Measurements from ENCODE around the gene EMX1. TPM values are rescaled to one million over a fixed set of nuclear protein-coding genes. Genes with fewer than 3 reads are reported as not detected.

The EMX1 gene
- polyA plus RNA-seq, 1 experiment = not detected

DNA sequence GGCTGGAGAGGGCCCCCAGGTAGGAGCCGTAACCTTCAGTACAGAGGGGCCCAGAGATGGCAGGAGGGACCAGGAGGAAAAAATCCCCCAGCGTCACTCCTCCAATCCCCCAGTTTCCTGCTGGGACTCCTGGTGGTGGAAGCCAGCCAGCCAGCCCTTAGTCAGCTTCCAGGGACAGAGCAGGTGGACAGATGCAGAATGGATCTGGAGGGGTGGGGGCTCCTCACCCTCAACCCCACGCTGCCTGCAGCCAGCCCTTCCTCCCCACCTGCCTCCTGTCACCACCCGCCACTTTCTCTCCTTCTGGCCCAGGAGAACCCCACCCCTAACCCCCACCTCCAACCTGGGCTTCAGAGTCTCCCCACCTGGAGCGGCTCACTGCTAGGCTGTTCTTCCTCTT is 21.1 kb downstream of the EMX1 start:
- CTCF ChIA-PET = interaction anchor here (1.5 to 4.1 kb wide), 2 partner anchors 35 to 45 kb away, joined by 3 to 17 read pairs; no protein-coding TSS in a partner anchor
- no peak for DNase-seq (ENCODE audit: low read depth, low spot score)
- Histone ChIP-seq H3K9me3 (ENCODE audit: control insufficient read depth, insufficient read depth, low read length) (no peaks in the 10 kb centered on the region; the same call in 1 of the 2 replicates), H3K27me3 (ENCODE audit: control insufficient read depth, insufficient read depth, low read length) (no peaks in the 10 kb centered on the region), H3K27ac (ENCODE audit: low read depth, low read length) (no peak overlapping the region), H3K4me3 (ENCODE audit: low read depth, low read length) (no peak overlapping the region)
- POLR2A ChIA-PET = no interaction called here
- TF ChIP-seq, protein P1, sequence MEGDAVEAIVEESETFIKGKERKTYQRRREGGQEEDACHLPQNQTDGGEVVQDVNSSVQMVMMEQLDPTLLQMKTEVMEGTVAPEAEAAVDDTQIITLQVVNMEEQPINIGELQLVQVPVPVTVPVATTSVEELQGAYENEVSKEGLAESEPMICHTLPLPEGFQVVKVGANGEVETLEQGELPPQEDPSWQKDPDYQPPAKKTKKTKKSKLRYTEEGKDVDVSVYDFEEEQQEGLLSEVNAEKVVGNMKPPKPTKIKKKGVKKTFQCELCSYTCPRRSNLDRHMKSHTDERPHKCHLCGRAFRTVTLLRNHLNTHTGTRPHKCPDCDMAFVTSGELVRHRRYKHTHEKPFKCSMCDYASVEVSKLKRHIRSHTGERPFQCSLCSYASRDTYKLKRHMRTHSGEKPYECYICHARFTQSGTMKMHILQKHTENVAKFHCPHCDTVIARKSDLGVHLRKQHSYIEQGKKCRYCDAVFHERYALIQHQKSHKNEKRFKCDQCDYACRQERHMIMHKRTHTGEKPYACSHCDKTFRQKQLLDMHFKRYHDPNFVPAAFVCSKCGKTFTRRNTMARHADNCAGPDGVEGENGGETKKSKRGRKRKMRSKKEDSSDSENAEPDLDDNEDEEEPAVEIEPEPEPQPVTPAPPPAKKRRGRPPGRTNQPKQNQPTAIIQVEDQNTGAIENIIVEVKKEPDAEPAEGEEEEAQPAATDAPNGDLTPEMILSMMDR (IDR thresholded peaks at IDR 0.05; ENCODE audit: low read depth, low read length) = no peak

DNA sequence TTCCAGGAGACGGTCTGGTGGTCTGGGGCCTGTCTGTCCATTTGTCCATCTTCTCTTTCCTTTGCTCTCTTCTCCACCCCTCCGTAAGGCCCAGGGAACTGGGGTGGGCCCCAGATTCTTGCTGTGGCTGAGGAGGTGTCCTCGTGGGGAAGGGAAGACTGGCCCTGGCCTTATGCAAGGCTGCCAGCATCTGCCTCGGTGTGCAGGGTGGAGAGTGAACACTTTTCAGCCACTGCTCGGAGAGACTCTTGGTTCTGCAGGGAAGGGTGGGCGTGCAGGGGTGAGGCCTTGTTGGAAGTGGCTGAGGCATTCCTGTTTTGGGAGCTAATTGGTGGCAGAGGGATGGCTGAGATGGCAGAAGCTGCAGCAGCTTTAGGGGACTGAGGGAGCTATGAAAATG is 23.0 kb downstream of the EMX1 start:
- H3K27me3 ChIP-seq (ENCODE audit: control insufficient read depth, insufficient read depth, low read length) = no peaks in the 10 kb centered on the region
- ChIA-PET CTCF (interaction anchor here (0.7 to 4.1 kb wide), 4 partner anchors 34 to 273 kb away, joined by 3 to 17 read pairs (median 3); no protein-coding TSS in a partner anchor), POLR2A (no interaction called here)
- TF ChIP-seq, protein P1 (IDR thresholded peaks at IDR 0.05; ENCODE audit: low read depth, low read length) = no peak
- H3K9me3 ChIP-seq (ENCODE audit: control insufficient read depth, insufficient read depth, low read length) = no peaks in the 10 kb centered on the region; the same call in 1 of the 2 replicates
- H3K4me3 ChIP-seq (ENCODE audit: low read depth, low read length) = no peak overlapping the region
- DNase-seq (ENCODE audit: low read depth, low spot score) = no peak
- peak overlapping the region; percentile 57 for H3K27ac ChIP-seq (ENCODE audit: low read depth, low read length)

DNA sequence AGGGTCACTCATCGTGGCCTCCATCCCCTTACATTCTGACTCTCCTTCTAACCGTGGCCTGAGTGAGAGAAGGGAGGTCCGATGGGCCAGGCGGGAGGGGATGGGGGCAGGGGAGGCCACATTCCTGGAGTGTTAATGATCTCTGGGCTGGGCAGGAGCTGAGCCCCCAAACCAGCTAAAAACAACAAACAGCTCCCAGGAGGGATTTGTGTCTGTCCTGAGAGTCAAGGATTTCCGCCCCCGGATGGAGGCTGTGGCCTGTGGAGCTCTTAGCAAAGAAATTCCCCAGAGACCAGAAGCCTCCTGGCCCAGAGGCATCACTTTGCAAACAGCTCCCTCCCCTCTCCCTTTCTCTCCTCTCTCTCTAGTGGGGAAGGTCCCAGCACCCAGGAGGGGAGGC is 23.5 kb downstream of the EMX1 start:
- Histone ChIP-seq H3K27ac (ENCODE audit: low read depth, low read length) (peak overlapping the region; percentile 57), H3K4me3 (ENCODE audit: low read depth, low read length) (no peak overlapping the region), H3K9me3 (ENCODE audit: control insufficient read depth, insufficient read depth, low read length) (no peaks in the 10 kb centered on the region; the same call in 1 of the 2 replicates), H3K27me3 (ENCODE audit: control insufficient read depth, insufficient read depth, low read length) (no peaks in the 10 kb centered on the region)
- CTCF ChIA-PET = interaction anchor here (0.7 to 4.1 kb wide), 4 partner anchors 33 to 272 kb away, joined by 3 to 17 read pairs (median 3); no protein-coding TSS in a partner anchor
- TF ChIP-seq, protein P1 (IDR thresholded peaks at IDR 0.05; ENCODE audit: low read depth, low read length) = no peak
- peak; percentile 47 for DNase-seq (ENCODE audit: low read depth, low spot score)
- POLR2A ChIA-PET = no interaction called here

DNA sequence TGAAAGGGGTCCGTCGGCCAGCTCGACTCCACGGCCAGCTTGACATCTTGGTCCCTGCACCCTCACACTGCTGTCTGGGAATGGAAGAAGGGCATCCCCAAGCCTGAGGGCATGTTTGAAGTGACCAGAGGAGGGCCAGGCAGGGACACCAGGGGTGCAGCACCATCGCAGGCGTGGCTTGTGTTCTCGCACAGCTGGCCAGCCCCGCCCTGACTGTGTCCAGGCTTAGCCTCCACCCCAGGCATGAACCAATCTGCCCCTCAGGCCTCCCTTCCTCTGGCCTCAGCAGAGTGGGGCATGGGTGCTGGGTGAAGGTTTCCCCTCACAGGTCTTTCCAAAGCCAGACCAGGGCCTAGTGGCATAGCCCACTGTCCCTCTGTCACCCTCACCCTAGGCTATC is 25.0 kb downstream of the EMX1 start:
- Histone ChIP-seq H3K27ac (ENCODE audit: low read depth, low read length) (no peak overlapping the region), H3K9me3 (ENCODE audit: control insufficient read depth, insufficient read depth, low read length) (no peaks in the 10 kb centered on the region; the same call in 1 of the 2 replicates), H3K27me3 (ENCODE audit: control insufficient read depth, insufficient read depth, low read length) (no peaks in the 10 kb centered on the region), H3K4me3 (ENCODE audit: low read depth, low read length) (no peak overlapping the region)
- no peak for DNase-seq (ENCODE audit: low read depth, low spot score)
- CTCF ChIA-PET = interaction anchor here (1.0 kb wide), 2 partner anchors 32 to 49 kb away, joined by 4 read pairs; no protein-coding TSS in a partner anchor
- TF ChIP-seq, protein P1 (IDR thresholded peaks at IDR 0.05; ENCODE audit: low read depth, low read length) = no peak
- POLR2A ChIA-PET = interaction anchor here (0.6 to 1.0 kb wide), 2 partner anchors 10 to 26 kb away, joined by 3 read pairs; no protein-coding TSS in a partner anchor

DNA sequence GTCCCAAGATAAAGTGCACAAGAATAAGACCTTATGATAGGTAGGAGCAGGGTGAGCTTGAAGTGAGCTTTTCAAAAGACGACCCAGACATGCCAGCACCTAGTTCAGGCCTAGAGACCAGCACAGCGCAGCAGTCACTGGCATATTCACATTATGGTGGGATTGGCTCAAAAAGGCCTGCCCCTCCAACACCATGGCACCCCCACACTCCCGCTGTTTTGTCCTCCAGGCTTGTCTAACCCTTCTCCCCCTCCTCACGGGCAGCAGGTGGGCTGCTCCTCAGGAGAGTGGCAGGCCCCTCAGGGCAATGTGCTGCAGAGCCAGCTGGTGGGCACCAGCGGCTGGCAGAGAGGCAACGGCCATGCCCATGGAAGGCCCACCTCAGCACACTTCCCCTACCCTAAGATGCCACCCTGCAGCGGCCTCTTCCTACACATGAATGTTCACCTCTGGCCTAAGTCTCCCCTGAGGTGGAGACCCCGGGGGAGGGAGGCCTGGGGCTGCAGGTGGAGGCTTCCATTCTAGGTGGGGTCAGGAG is 25.6 kb downstream of the EMX1 start:
- POLR2A ChIA-PET = interaction anchor here (0.6 kb wide), 1 partner anchor 10 kb away, joined by 3 read pairs; no protein-coding TSS in a partner anchor
- TF ChIP-seq, protein P1 (IDR thresholded peaks at IDR 0.05; ENCODE audit: low read depth, low read length) = no peak
- Histone ChIP-seq H3K27me3 (ENCODE audit: control insufficient read depth, insufficient read depth, low read length) (no peaks in the 10 kb centered on the region), H3K4me3 (ENCODE audit: low read depth, low read length) (no peak overlapping the region), H3K9me3 (ENCODE audit: control insufficient read depth, insufficient read depth, low read length) (no peaks in the 10 kb centered on the region; the same call in 1 of the 2 replicates), H3K27ac (ENCODE audit: low read depth, low read length) (no peak overlapping the region)
- CTCF ChIA-PET = no interaction called here
- no peak for DNase-seq (ENCODE audit: low read depth, low spot score)
